Muscle layer of duodenum (tissue), 2 donors: Measurements from ENCODE around the gene MAN2A1.
"Not testable (repeated sequence)": the region's sequence is repeated elsewhere in the genome, so short reads cannot be mapped to it uniquely, and the experiment has no call there.

Source experiments
- H3K27ac ChIP-seq: one replicate; pipeline ENCODE4 v1.7.0; 2013; ENCODE audit warnings: mild to moderate bottlenecking, low read length
- H3K27me3 ChIP-seq: one replicate; pipeline ENCODE4 v1.7.0; 2013; ENCODE audit warnings: low read depth, mild to moderate bottlenecking, control low read depth, low read length
- H3K36me3 ChIP-seq, 2 donors: one replicate each; pipeline ENCODE4 v1.7.0; 2013; ENCODE audit warnings: low read length in 2 of 2, control low read depth in 1 of 2, mild to moderate bottlenecking in 1 of 2; ENCODE audit not compliant: insufficient read depth in 2 of 2, control insufficient read depth in 1 of 2
- H3K4me1 ChIP-seq, 2 donors: one replicate each; pipeline ENCODE4 v1.7.0; 2013; ENCODE audit warnings: low read length in 2 of 2, mild to moderate bottlenecking in 2 of 2, control low read depth in 1 of 2, moderate library complexity in 1 of 2; ENCODE audit not compliant: insufficient read depth in 2 of 2, control insufficient read depth in 1 of 2
- H3K4me3 ChIP-seq, 2 donors: one replicate each; pipeline ENCODE4 v1.7.0; 2013; ENCODE audit warnings: low read length in 2 of 2, low read depth in 1 of 2, mild to moderate bottlenecking in 1 of 2
- H3K9me3 ChIP-seq, 2 donors: one replicate each; pipeline ENCODE4 v1.7.0; 2013; ENCODE audit warnings: low read length in 2 of 2, control low read depth in 1 of 2, mild to moderate bottlenecking in 1 of 2; ENCODE audit not compliant: control insufficient read depth in 1 of 2
- donor health status: healthy.

Gene MAN2A1

DNA sequence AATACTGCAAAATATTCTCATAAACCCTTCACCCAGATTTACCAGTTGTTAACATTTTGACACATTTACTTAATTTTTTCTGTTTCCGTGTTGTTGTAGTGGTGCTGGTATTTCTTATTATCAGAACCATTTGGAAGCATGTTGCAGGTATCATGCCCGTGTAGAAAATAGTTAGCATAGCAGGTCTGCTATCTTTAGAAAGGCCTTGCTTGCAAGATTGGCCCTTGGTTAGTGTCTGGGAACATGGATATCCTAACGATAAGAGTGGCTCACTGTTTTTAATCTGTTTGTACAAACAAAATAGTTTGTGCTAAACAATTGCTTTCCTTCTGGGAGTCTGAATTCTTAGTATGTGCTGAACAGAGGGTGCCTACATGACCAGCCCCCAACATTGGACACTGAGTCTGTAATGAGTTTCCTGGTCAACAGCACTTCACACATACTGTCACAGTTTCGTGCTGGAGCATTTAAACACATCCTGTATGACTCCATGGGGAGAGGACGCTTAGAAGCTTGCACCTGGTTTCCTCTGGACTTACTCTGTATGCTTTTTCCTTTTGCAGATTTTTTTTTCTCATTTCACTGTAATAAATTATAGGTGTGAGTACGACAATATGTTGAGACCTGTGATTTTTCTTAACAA lies 66.9 kb downstream of the MAN2A1 start:
- peaks cover 0 to 9% of the 10 kb centered on the region in 2 donors for H3K36me3 ChIP-seq
- H3K4me1 ChIP-seq = peaks cover 0 to 9% of the 10 kb centered on the region in 2 donors
- no peak overlapping the region for H3K4me3 ChIP-seq
- H3K27me3 ChIP-seq = no peaks in the 10 kb centered on the region
- no peaks in the 10 kb centered on the region for H3K9me3 ChIP-seq
- no peak overlapping the region for H3K27ac ChIP-seq

GRCh38 chr5:109757490-109757889 lies 67.8 kb downstream of the MAN2A1 start:
- no peak overlapping the region for H3K4me3 ChIP-seq
- no peaks in the 10 kb centered on the region for H3K9me3 ChIP-seq
- no peaks in the 10 kb centered on the region for H3K27me3 ChIP-seq
- H3K27ac ChIP-seq = no peak overlapping the region
- H3K36me3 ChIP-seq = peaks cover 2 to 10% of the 10 kb centered on the region in 2 donors
- peaks cover 0 to 9% of the 10 kb centered on the region in 2 donors for H3K4me1 ChIP-seq

- Histone ChIP-seq H3K27ac (peak overlapping the region; percentile 36), H3K27me3 (no peaks in the 10 kb centered on the region), H3K4me1 (peaks cover 0 to 9% of the 10 kb centered on the region in 2 donors), H3K36me3 (peaks cover 9 to 14% of the 10 kb centered on the region in 2 donors), H3K4me3 (peak overlapping the region in 1 of 2 donors; percentile 19), H3K9me3 (no peaks in the 10 kb centered on the region)
Observed at GRCh38 chr5:109759306-109759705, 69.6 kb downstream of the MAN2A1 start.

DNA sequence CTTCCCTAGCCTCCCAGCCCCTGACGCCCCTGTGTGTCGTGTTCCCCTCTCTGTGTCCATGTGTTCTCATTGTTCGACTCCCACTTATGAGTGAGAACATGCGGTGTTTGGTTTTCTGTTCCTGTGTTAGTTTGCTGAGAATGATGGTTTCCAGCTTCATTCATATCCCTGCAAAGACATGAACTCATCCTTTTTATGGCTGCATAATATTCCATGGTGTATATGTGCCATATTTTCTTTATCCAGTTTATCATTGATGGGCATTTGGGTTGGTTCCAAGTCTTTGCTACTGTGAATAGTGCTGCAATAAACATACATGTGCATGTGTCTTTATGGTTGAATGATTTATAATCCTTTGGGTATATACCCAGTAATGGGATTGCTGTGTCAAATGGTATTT lies 70.4 kb downstream of the MAN2A1 start:
- H3K4me1 ChIP-seq, H3K9me3 ChIP-seq, H3K4me3 ChIP-seq, H3K27ac ChIP-seq, H3K27me3 ChIP-seq: not testable (repeated sequence)
- H3K36me3 ChIP-seq = peaks cover 9 to 14% of the 10 kb centered on the region in 2 donors

- Histone ChIP-seq H3K4me1 (peaks cover 0 to 9% of the 10 kb centered on the region in 2 donors), H3K36me3 (peaks cover 9 to 10% of the 10 kb centered on the region in 2 donors), H3K27me3 (no peaks in the 10 kb centered on the region), H3K9me3 (no peaks in the 10 kb centered on the region), H3K4me3 (no peak overlapping the region), H3K27ac (no peak overlapping the region)
Observed at GRCh38 chr5:109762821-109763220, 73.1 kb downstream of the MAN2A1 start.

- Histone ChIP-seq H3K9me3 (no peaks in the 10 kb centered on the region), H3K27me3 (no peaks in the 10 kb centered on the region), H3K36me3 (peaks cover 16 to 41% of the 10 kb centered on the region in 2 donors), H3K27ac (no peak overlapping the region), H3K4me3 (no peak overlapping the region), H3K4me1 (no peaks in the 10 kb centered on the region)
Observed at GRCh38 chr5:109767184-109767995, 77.7 kb downstream of the MAN2A1 start.

- no peaks in the 10 kb centered on the region for H3K4me1 ChIP-seq
- H3K27me3 ChIP-seq = no peaks in the 10 kb centered on the region
- no peaks in the 10 kb centered on the region for H3K9me3 ChIP-seq
- H3K27ac ChIP-seq = no peak overlapping the region
- H3K36me3 ChIP-seq = peaks cover 10 to 36% of the 10 kb centered on the region in 2 donors
- H3K4me3 ChIP-seq = no peak overlapping the region
Observed at GRCh38 chr5:109767997-109768396, 78.3 kb downstream of the MAN2A1 start.

DNA sequence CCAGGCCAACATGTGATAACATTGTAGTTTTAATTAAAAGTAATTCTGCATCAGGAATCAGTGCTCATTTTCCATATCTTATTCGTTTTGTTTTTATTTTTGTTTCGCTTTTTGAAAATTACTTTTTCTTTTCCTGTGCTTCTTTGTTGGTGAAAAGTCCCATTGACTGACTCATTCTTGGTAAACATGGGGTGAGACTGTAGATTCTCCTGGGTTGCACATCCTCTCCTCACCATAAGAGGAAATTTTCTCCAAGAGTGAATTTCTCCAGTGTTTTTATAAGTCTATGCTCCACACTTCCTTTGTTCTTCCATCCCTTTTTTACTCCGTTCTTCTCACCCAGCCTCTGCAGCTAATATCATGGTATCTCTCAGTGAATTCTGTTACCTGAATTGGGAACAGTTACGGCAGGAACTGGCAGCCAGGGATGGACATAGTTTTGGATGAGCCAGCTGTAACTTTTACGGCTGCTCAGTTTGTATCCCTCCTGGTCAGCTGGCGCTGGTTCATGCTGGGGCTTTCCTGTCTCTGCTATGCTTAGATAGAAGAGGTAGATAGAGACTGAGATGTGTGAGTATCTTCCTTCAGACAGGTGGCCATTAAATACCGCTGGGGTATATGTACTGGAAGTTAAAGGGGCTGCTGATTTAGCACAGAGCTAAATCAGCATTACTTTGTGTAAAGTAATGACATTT lies 80.0 kb downstream of the MAN2A1 start:
- Histone ChIP-seq H3K27ac (no peak overlapping the region), H3K27me3 (no peaks in the 10 kb centered on the region), H3K4me3 (no peak overlapping the region), H3K4me1 (no peaks in the 10 kb centered on the region), H3K9me3 (no peaks in the 10 kb centered on the region), H3K36me3 (peaks cover 8 to 36% of the 10 kb centered on the region in 2 donors)

DNA sequence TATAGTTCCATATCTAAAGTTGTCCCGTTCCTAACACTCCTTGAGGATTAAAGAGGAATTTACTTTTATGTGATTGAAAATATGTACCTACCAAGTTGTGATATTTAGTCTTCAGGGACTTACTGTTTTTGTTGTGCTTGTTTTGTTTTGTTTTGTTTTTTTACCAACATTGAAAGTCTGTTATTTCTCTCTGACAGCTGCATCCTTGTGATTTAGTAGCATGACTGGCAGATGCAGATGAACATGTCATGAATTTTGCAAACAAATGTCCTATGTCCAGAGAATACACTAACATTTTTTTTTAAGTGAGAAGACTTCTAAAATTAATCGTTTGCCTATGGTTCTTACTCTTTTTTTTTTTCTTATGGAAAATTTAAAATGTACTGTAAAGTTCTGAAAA lies 85.4 kb downstream of the MAN2A1 start:
- Histone ChIP-seq H3K9me3 (no peaks in the 10 kb centered on the region), H3K36me3 (peaks cover 11 to 18% of the 10 kb centered on the region in 2 donors), H3K4me1 (no peaks in the 10 kb centered on the region), H3K4me3 (no peak overlapping the region), H3K27ac (no peak overlapping the region), H3K27me3 (no peaks in the 10 kb centered on the region)

GRCh38 chr5:109779036-109779735 lies 89.5 kb downstream of the MAN2A1 start:
- Histone ChIP-seq H3K9me3 (no peaks in the 10 kb centered on the region), H3K4me1 (no peaks in the 10 kb centered on the region), H3K27ac (no peak overlapping the region), H3K4me3 (no peak overlapping the region), H3K27me3 (no peaks in the 10 kb centered on the region), H3K36me3 (peaks cover 3 to 5% of the 10 kb centered on the region in 2 donors)

- Histone ChIP-seq H3K4me3 (no peak overlapping the region), H3K27me3 (no peaks in the 10 kb centered on the region), H3K27ac (no peak overlapping the region), H3K4me1 (no peaks in the 10 kb centered on the region), H3K9me3 (no peaks in the 10 kb centered on the region), H3K36me3 (peaks cover 0 to 5% of the 10 kb centered on the region in 2 donors)
Observed at GRCh38 chr5:109784687-109785086, 95.0 kb downstream of the MAN2A1 start.
